Prostate gland (tissue), 2 donors: Measurements from ENCODE around the gene TMEM131L.

Experiments used
- POLR2A ChIP-seq: fragments of 450-650 bp; IDR thresholded peaks from one replicate; pipeline ENCODE4 v1.6.1; 2016; ENCODE audit warnings: antibody characterized with exemption, mild to moderate bottlenecking
- POLR2AphosphoS5 ChIP-seq: sonication (generic); formaldehyde crosslinking; IDR thresholded peaks from one replicate; pipeline ENCODE4 v1.6.1; 2017; ENCODE audit warnings: antibody characterized with exemption
- TF ChIP-seq, protein P1 (sequence below), 4 experiments: fragments of 200-600 bp in 2 of 4; fragments of 450-650 bp in 2 of 4; sonication (generic) in 2 of 4; IDR thresholded peaks; 1 replicate in 3 of 4; 2 replicates in 1 of 4; pipeline ENCODE4 v1.5.1; 2016 to 2019; ENCODE audit warnings: antibody characterized with exemption in 4 of 4, mild to moderate bottlenecking in 2 of 4, moderate library complexity in 2 of 4

GRCh38 chr4:153669838-153670237 is 203.7 kb downstream of the TMEM131L start:
- TF ChIP-seq POLR2A (no peak), POLR2AphosphoS5 (no peak)
- TF ChIP-seq, protein P1, sequence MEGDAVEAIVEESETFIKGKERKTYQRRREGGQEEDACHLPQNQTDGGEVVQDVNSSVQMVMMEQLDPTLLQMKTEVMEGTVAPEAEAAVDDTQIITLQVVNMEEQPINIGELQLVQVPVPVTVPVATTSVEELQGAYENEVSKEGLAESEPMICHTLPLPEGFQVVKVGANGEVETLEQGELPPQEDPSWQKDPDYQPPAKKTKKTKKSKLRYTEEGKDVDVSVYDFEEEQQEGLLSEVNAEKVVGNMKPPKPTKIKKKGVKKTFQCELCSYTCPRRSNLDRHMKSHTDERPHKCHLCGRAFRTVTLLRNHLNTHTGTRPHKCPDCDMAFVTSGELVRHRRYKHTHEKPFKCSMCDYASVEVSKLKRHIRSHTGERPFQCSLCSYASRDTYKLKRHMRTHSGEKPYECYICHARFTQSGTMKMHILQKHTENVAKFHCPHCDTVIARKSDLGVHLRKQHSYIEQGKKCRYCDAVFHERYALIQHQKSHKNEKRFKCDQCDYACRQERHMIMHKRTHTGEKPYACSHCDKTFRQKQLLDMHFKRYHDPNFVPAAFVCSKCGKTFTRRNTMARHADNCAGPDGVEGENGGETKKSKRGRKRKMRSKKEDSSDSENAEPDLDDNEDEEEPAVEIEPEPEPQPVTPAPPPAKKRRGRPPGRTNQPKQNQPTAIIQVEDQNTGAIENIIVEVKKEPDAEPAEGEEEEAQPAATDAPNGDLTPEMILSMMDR (IDR thresholded peaks at IDR 0.05) = no peak
